SK-N-MC (cell line): ENCODE results near the gene SALL1.

ENCODE experiments used
- DNase-seq: peaks from one replicate; pipeline ENCODE4 v3.0.0-alpha.2; 2011; ENCODE audit warnings: low read depth, low spot score
- H3K27ac ChIP-seq: fragments of 200-600 bp; sonication (generic); 2 replicates; pipeline ENCODE4 v1.5.1; 2016; ENCODE audit warnings: mixed run types
- H3K36me3 ChIP-seq: fragments of 200-600 bp; sonication (generic); 2 replicates; pipeline ENCODE4 v1.6.1; 2017; ENCODE audit warnings: antibody characterized with exemption, low read length, mixed read lengths; ENCODE audit not compliant: insufficient read depth
- H3K4me3 ChIP-seq: fragments of 200-600 bp; sonication (generic); 2 replicates; pipeline ENCODE4 v1.5.1; 2016
- H3K9ac ChIP-seq: fragments of 200-600 bp; sonication (generic); 2 replicates; pipeline ENCODE4 v1.8.0; 2017; ENCODE audit warnings: mixed run types, mixed read lengths; ENCODE audit not compliant: insufficient read length
- H3K9me3 ChIP-seq: fragments of 200-600 bp; sonication (generic); 2 replicates; pipeline ENCODE4 v1.6.1; 2017; ENCODE audit warnings: low read depth, mild to moderate bottlenecking, antibody characterized with exemption, low read length, moderate library complexity, mixed read lengths
- EZH2 ChIP-seq: fragments of 200-600 bp; sonication (generic); IDR thresholded peaks from one replicate; pipeline ENCODE4 v1.6.1; 2017; ENCODE audit warnings: antibody characterized with exemption
- FOXP2 ChIP-seq: optimal IDR thresholded peaks from 2 replicates; pipeline ENCODE3; 2011; ENCODE audit warnings: mild to moderate bottlenecking, moderate library complexity; ENCODE audit not compliant: insufficient read depth; ENCODE audit errors: extremely low read length, control extremely low read depth
- POLR2AphosphoS5 ChIP-seq: IDR thresholded peaks from 2 replicates; pipeline ENCODE4 v1.6.1; 2012; ENCODE audit warnings: mild to moderate bottlenecking, low read depth, low read length, borderline replicate concordance

The SALL1 gene

DNA sequence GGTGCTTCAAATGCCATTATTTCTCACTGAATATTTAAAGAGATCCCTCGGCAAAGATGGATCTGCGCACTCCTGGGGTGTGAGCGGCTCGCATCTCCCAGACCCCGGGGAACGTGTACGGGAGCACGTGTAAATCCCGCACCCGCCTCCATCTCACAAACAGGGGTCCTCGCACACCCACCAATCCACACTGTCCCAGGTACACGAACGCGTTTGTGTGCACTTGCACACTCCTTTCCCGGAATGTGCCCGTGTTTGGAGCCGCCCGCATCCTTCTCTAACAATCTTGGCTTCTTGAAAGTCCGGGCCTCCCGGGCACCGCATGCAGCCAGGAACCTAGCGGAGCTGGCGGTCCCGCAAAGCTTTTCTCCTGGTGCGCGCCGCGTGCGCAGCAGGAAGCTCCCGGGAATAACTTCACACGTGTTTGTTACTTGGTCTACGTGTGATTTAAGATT, 2.5 kb upstream of the SALL1 start:
- Histone ChIP-seq H3K4me3 (no peak overlapping the region), H3K36me3 (no peaks in the 10 kb centered on the region), H3K27ac (no peak overlapping the region), H3K9me3 (no peaks in the 10 kb centered on the region), H3K9ac (no peak overlapping the region)
- no peak for DNase-seq
- TF ChIP-seq POLR2AphosphoS5, result no peak
- TF ChIP-seq EZH2, result no peak
- TF ChIP-seq FOXP2, result no peak

DNA sequence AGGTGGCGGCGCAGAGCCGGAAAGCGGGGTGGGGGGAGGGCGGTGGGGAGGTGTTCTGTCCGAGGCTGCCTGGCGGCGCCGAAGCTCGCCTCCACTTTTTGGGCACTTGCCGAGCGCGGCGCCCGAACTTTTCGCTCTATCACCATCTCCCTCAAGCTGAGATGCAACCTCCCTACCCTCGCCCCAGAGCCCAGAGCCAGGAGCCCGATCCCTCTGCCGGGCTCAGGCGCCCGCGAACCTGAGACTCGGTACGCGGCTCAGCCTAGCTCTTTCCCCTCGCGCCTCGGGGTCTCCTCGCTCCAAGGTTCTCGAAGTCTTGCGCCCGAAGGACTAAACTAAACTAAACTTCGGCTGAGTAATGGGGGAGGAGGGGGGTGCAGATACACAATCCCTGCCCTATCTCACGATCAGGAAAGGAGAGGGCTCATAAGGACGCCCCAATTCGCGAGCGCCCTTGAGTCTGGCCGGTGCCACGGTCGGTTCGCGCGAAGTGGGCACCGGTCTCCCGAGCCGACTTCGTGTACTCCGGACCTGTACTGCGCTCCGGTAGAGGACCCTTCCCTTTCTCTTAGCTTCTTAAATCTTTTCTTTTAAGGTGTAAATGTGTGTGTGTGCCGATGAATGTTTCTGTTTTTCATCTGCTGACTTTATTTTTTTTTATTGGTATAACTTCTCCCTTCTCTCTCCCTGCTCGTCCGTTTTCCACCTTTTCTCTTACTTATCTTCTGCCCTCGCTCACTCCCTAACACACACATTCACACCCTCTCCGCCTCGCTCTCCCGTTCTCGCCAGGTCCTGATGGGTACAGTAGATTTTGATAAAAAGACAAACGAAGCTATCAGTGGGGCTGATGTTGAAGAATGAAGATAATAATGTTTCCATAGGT, 1.9 kb upstream of the SALL1 start:
- Histone ChIP-seq H3K4me3 (peak overlapping the region; percentile 60), H3K9me3 (no peaks in the 10 kb centered on the region), H3K9ac (no peak overlapping the region), H3K27ac (no peak overlapping the region), H3K36me3 (no peaks in the 10 kb centered on the region)
- TF ChIP-seq FOXP2 (no peak), EZH2 (no peak), POLR2AphosphoS5 (no peak)
- no peak for DNase-seq

DNA sequence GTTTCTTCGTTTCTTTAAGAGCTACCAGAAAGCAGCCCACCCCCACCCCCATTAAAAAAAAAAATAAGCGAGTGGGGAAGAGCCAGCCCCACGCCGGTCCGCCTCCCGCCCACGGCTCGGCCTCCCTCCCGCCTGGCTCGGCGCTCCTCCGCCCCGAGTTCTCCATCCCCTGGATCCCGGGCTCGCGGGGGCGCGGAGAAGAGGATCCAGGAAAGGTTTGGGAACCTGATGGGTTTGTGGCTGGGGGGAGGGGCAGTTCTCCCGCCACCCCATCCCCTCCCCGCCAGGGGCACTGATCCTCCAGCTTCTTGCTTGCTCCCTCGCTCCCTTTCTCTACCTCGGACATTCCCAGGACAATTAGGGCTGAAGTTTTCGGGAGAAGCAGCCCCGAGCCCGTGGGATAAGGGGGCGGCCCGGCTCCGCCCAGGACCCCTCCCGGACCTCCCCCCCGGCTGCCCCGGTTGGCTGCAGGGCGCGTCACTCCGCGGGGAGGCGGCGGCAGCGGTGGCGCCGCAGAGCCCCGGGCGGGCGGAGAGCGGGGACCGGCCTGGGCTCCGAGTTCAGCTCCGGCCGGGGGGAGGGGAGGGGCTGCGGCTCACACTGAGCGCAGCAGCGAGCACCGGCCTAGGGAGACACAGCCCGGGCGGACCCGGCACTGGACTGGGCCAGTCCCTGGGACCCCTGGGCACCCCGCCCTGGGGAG, 1.0 kb upstream of the SALL1 start:
- peak overlapping the region; percentile 60 for H3K4me3 ChIP-seq
- no peak for TF ChIP-seq POLR2AphosphoS5
- no peak for TF ChIP-seq FOXP2
- no peak for TF ChIP-seq EZH2

GRCh38 chr16:51151435-51151960, 428 bp upstream of the SALL1 start:
- H3K27ac ChIP-seq, result no peak overlapping the region
- no peak for TF ChIP-seq EZH2
- TF ChIP-seq POLR2AphosphoS5, result no peak
- no peak for TF ChIP-seq FOXP2
- no peak overlapping the region for H3K9ac ChIP-seq
- peak overlapping the region; percentile 60 for H3K4me3 ChIP-seq
- no peak for DNase-seq
- H3K36me3 ChIP-seq, result no peaks in the 10 kb centered on the region
- no peaks in the 10 kb centered on the region for H3K9me3 ChIP-seq

More for the DNA sequence above, 1.0 kb upstream of the SALL1 start:
- DNase-seq, result no peak
- Histone ChIP-seq H3K27ac (no peak overlapping the region), H3K9ac (no peak overlapping the region), H3K36me3 (no peaks in the 10 kb centered on the region), H3K9me3 (no peaks in the 10 kb centered on the region)

- H3K36me3 ChIP-seq, result no peaks in the 10 kb centered on the region
- H3K27ac ChIP-seq, result no peak overlapping the region
- DNase-seq, result no peak
- TF ChIP-seq FOXP2 (no peak), POLR2AphosphoS5 (no peak), EZH2 (no peak)
- H3K4me3 ChIP-seq, result peak overlapping the region; percentile 51; the same call in 1 of the 2 replicates
- no peak overlapping the region for H3K9ac ChIP-seq
- no peaks in the 10 kb centered on the region for H3K9me3 ChIP-seq
Observed at GRCh38 chr16:51150165-51150887, 744 bp downstream of the SALL1 start.

DNA sequence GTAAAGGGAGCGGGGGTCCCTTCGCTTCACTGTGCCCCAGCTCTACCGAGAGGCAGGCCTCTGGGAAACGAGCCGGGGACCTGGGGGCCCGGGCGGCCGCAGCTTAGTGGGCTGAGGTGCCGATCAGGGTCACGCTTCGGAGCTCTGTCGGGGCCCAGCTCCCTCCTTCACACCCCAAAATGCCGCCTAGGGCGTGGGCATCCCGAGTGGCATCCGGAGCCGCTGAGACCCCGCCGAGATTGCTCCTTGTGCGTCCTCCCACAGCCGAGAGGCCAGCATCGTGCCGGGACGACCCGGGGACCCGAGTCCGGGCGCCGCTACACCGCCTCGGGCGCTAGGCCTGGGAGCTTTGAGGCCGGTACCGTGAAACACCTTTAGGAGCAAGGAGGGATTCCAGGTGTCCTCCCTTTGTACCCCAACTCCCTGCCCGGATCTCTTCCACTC, 1.3 kb downstream of the SALL1 start:
- Histone ChIP-seq H3K36me3 (no peaks in the 10 kb centered on the region), H3K27ac (no peak overlapping the region), H3K9me3 (no peaks in the 10 kb centered on the region), H3K9ac (no peak overlapping the region), H3K4me3 (no peak overlapping the region)
- DNase-seq, result no peak
- TF ChIP-seq FOXP2 (no peak), EZH2 (no peak), POLR2AphosphoS5 (no peak)

DNA sequence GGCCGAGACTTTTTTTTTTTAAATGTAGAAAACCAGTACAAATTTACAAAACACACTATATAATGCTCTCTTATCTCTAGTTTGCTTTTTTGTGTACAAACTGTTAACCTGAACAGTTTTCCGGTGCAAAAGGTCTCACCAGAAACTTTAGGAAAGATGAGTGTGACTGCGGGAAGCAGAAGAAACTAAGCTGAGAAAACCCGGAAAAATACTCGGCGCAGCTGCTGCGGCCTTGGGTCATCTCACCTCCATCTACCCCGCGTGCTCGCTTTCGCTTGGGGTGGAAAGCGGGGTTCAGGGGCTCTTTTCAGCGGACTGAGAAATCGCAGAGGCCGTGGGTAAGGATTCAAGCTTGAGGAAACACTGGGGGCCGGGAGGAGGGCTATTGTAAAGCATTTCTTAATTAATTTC, 1.8 kb downstream of the SALL1 start:
- Histone ChIP-seq H3K4me3 (no peak overlapping the region), H3K36me3 (no peaks in the 10 kb centered on the region), H3K9ac (no peak overlapping the region), H3K27ac (no peak overlapping the region), H3K9me3 (no peaks in the 10 kb centered on the region)
- DNase-seq, result no peak
- TF ChIP-seq POLR2AphosphoS5 (no peak), EZH2 (no peak), FOXP2 (no peak)

- no peak overlapping the region for H3K9ac ChIP-seq
- H3K36me3 ChIP-seq, result no peaks in the 10 kb centered on the region
- DNase-seq, result no peak
- TF ChIP-seq POLR2AphosphoS5, result no peak
- no peak for TF ChIP-seq FOXP2
- H3K9me3 ChIP-seq, result no peaks in the 10 kb centered on the region
- no peak overlapping the region for H3K27ac ChIP-seq
- no peak overlapping the region for H3K4me3 ChIP-seq
Observed at GRCh38 chr16:51148678-51149228, 2.3 kb downstream of the SALL1 start.
